Measurements from ENCODE around the gene DPP8.

The DPP8 gene

GRCh38 chr15:65423150-65423975 is 94.1 kb downstream of the DPP8 start:
- no peak for DNase-seq

- no peak for DNase-seq
These were observed 95.9 kb downstream of the DPP8 start for GRCh38 chr15:65421360-65422215.

- DNase-seq: no peak
These were observed 96.5 kb downstream of the DPP8 start for GRCh38 chr15:65420975-65421359.

DNA sequence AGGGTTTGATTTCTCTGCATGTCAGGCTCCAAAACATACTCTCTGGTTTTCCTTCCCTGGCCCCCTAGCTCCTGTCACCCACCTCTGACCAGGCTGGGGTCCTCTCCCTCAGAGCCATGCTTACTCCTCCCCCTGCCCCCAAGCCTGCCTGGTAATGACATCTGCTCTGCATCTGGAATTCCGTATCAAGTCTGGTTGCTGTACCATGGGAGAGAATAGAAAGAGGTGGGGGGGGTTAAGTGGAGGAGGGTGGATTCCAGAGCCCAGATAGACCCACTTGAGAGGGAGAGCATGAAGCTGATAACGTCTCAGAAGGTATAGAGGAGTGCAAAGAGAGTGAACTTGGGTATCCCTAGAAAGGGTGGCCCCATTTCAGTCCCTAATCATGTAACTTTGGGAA is 98.9 kb downstream of the DPP8 start:
- no peak for DNase-seq

- DNase-seq: no peak
These were observed 100.6 kb downstream of the DPP8 start for GRCh38 chr15:65416845-65417416.

DNA sequence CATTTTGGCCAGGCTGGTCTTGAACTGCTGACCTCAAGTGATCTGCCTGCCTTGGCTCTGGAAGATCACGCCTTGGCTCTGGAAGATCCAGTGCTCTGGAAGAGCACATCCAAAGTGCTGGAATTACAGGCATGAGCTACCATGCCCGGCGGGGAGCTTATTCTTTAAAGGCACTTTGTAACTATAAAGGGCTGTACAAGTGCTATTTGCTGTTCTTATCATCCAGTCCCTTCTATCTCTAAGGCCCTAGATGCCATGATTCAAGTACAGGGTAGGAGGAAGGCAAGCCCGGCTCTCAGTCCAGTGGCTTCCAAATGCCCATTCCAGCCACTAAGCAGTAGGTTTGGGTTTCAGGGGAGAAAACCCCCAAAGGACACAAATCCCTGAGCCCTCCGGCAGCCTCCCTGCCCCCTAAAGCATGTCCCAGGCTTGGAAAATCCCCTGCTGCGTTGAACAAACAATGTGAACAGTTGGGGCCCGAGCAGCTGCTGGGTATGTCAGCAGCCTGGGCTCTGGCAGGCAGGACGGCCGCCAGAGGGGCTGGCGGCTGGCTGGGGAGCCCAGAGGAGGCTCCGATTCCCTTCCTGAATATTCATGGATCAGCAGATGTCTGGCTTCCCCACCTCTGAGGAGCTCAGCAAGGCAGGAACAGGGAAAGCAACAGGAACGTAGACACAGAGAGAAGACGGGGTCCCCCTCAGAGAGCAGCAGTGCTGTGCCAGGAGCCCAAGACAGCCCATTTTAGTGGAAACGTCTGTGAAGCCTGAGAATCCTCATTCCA is 102.5 kb downstream of the DPP8 start:
- no peak for DNase-seq

DNA sequence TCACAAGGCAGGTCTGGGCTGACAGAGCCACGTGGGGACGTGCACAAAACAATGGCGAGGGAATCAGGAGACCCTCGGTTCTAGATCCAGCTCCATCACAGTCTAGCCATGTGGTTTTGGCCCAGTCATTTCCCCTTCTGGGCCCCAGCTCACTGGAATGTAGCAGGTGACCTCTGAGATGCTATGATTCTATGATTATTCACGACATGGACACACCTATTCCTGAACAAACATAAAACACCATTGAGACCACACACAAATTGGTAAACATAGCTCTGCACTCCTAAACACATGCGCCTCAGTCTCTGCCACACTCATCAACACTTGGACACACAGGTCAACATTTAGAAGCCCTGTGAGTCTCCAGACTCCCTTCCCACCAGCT is 103.7 kb downstream of the DPP8 start:
- no peak for DNase-seq

- DNase-seq: no peak
These were observed 104.3 kb downstream of the DPP8 start for GRCh38 chr15:65413051-65413759.

- no peak for DNase-seq
These were observed 104.9 kb downstream of the DPP8 start for GRCh38 chr15:65412556-65412955.

DNA sequence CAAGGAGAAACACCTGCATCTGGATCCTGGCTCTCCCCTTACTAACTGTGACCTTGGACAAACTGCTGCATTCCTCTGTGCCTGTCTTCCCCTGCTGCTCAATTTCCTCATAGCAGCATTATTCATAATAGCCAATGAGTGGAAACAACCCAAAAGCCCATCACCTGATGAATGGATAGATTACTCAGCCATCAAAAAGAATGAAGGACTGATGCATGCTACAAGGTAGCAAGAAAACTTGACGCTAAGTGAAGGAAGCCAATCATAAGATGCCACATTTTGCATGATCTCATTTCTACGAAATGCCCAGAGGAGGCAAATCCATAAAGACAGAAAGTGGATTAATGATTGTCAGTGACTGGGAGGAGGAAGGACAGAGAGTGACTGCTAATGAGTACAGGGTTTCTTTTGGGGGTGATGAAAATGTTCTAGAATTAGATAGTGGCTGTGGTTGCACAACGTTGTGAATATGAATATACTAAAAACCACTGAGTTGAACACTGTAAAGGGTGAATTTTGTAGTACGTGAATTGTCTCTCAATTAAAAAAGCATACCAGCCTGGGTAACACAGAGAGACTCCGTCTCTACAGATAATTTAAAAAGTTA is 105.9 kb downstream of the DPP8 start:
- no peak for DNase-seq

- DNase-seq: no peak
These were observed 106.5 kb downstream of the DPP8 start for GRCh38 chr15:65410972-65411371.

DNA sequence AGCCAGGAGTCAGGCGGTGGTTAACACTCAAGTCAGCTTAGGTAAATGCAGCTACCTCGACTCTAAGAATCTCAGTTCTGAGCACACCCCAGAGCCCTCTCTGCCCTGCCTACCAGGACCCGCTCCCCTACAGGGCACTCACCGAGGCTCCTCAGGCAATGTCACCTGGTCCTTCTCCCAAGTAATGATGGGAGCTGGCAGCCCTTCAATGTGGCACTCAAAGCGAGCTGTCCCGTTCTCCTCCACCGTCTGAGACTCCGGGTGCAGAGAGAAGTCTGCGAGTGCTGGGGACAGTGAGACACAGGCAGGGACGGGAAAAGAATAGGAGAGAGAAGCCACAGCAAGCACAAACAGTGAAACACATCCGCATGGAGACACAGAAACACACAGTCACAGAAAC is 107.5 kb downstream of the DPP8 start:
- DNase-seq: no peak

DNA sequence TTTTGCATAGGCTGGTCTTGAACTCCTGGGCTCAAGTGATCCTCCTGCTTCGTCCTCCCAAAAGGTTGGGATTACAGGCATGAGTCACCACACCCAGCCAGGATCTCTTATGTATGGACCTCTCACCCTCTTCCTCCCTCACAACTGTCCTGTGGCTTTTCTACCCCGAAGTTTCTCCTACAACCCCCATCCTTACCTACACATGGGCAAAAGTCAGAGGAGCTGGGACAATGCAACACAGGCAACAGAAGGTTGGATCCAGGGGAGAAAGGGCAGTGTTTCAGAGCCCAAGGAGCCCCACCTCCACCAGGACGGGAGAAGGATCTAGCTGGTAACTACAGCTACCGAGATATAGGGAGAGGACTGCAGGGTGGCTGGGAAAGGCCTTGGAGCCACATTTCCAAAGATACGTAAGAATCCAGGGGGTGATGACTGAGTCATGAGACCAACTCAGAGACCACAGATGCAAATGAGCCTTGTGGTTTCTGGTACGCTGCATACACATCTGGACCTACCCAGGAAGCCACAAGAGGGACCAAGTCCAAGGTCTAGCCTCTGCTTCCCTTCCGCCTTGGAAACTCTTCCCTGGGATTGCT is 108.4 kb downstream of the DPP8 start:
- no peak for DNase-seq

DNA sequence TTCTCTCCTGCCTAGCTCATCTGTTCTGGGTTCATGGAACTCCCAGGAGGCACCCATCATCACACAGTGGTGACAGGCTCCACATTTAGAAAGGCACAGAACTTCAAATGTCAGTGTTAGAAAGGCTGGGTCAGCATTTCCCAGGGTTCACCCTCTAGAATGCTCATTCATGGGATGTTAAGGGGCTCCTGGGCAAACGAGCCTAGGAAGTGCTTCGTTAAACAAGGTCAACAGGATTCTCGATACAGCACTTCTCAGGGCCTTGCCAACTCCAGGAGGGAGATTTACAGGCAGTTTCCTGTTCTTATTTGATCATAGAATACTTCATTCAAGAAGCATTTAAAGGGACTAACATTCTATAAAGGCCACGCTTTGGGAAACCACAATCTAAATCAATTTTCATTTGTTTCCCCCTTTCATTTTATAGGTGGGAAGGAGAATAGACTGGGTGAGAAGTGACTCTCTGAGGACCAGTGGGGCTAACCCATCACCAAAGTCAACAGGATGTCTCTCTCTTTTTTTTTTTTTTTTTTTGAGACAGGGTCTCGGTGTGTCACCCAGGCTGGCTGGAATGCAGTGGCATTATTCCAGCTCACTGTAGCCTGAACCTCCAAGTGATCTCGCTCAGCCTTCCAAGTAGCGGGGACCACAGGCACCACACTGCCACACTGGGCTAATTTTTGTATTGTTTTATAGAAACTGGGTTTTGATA is 109.0 kb downstream of the DPP8 start:
- no peak for DNase-seq

DNA sequence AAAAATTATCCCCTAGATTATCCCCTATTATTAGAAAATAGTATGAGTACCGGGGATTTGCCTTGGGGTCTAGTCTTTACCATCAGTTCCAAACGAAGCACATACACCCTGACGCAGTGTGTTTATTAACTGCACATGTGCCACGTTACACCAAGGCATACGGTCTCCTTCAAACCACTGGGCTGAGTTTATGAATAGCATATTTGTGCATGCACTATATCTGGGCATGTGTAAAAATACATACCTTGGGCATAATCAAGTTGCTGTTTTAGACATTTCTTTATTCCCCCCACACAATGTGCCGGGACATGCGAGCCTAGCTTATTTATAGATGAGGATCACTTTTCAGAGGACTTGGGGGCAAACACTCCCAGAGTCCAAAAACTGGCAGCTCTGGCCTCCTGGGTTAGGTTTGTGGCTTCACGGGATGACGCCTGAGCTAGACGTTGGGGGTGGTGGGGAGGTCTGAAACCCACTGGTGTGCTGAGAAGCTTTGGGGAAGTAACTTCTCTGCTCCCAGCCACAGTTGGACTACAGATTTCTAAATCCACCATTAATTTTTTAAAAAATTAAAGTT is 111.0 kb downstream of the DPP8 start:
- no peak for DNase-seq

DNA sequence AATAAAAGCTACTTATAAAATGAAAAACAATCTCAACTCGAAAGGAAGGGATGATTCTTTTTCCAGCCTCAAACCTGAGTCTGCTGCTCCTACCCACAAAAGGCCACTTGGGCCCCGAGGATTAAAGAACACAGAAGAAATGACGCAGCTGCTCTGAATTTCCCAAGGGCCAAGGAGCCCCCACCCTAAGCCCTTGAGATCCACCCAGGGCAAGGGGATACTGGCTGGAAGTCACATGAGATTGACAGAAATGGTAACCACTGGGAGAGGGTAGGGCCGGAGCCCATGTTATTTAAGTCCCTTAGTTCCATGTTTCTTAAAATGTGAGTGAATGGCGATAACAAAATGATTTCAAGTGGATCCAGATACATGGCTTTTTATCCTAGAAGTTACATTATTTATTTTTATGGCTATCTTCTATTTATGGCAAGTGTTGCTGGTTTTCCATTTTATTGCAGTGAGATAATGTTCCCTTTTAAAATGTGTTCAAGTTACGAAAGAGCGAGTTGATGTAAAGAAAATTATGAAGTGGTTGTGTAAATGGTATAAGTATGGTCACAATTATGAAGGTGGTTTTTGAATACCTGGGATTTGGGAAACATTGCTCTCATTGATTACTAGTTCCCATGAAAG is 111.6 kb downstream of the DPP8 start:
- DNase-seq: no peak

DNA sequence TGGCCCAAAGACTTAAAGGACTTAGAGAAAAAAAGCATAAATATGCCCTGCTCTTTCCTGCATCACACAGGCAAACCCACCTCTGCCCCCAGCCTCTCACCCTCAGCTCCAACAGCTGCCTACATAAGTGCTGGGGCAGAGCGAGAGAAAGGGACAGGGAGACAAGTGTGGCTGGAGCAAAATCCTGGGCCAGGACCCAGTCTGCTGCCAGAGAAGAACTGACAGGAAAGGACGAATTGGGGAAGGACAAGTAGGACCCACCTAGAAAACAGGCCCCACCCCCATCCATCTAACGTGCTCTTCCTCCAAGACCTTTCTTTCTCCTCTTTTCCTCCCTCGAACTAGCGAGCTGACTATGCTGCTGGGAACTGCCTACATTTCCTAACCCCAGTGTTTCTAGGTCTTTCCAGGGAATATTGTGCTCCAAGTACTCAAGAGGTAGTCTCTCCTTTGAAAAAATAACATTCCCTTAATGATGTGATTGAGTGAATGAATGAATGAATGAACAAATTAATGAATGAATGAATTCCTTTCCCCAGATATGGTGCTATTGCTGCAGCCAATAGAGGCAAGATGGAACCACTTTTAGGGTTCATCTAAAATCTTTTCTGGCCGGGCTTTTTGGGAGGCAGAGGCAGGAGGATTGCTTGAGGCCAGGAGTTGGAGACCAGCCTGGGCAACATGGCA is 113.2 kb downstream of the DPP8 start:
- DNase-seq: no peak

DNA sequence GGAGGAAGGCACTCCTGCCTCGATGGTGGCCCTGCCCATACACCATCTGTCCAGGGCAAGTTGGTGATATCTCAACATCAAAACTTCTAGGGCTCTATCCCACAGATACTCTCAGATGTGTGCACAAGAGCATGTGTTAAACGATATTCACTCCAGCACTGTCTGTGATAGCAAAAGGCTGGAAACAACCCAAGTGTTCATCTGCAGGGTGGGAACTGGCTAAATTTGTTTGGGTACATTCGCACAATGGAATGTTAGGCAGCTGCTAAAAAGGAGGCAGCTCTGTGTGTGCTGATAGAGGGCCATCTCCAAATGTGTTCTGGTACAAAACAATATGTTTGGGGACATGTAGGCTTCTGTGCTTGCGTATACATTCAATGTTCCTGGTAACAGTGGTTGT is 114.5 kb downstream of the DPP8 start:
- no peak for DNase-seq

DNA sequence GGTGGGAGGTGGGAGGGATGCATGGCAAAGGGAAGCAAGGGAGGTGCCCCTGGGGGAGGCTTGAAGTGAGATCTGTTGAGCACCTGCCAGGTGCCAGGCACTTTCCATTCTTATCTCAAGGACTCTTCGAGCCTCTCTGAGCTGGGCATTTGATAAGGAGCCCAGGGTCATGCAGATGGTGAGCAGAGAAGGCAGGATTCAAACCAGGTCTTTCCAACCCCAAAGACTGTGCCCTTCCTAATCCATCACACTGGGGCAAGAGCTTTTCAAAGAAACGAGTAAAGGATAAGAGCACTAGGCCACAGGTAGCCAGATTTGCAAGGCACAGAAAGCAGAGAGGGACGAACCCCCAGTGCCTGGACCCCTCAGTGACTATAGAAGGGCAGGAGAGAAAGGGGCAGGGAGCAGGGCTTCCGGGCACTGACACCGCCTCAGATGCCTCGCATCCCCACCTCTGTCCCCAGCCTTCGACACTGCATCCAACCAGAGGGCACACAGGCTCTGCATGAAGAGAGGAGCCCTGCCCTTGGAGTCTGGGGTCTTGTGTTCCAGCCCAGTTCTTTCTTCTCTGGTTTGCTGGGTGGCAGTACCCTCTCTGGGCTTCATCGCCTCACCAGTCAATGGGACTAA is 115.8 kb downstream of the DPP8 start:
- DNase-seq: no peak
